Measurements from ENCODE around the gene SUPT3H.

Gene SUPT3H

DNA sequence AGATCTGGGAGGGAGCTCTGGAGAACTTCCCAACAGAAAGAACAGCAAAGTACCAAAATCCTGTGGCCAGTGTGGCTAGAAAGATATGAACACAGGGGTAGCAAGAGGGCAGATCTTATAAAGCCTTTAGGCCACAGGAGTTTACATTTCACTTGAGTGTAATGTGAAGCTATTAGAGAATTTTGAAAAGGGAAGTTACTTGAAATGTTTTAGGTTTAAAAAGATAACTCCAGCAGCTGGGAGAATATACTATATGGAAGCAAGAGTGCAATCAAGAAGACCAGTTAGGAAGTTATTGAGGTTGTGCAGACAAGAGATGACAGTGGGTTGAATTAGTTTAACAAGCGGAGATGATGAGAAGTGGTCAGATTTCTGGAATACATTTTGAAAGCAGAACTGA is 7.9 kb downstream of the SUPT3H start:
- no peak overlapping the region for H3K27ac ChIP-seq
- no peak for DNase-seq
- no peaks in the 10 kb centered on the region for H3K27me3 ChIP-seq (ENCODE audit: insufficient read depth, low read depth, severe bottlenecking)
- no peak overlapping the region for H3K4me3 ChIP-seq (ENCODE audit: low read depth, low read length)
- TF ChIP-seq, protein P1, sequence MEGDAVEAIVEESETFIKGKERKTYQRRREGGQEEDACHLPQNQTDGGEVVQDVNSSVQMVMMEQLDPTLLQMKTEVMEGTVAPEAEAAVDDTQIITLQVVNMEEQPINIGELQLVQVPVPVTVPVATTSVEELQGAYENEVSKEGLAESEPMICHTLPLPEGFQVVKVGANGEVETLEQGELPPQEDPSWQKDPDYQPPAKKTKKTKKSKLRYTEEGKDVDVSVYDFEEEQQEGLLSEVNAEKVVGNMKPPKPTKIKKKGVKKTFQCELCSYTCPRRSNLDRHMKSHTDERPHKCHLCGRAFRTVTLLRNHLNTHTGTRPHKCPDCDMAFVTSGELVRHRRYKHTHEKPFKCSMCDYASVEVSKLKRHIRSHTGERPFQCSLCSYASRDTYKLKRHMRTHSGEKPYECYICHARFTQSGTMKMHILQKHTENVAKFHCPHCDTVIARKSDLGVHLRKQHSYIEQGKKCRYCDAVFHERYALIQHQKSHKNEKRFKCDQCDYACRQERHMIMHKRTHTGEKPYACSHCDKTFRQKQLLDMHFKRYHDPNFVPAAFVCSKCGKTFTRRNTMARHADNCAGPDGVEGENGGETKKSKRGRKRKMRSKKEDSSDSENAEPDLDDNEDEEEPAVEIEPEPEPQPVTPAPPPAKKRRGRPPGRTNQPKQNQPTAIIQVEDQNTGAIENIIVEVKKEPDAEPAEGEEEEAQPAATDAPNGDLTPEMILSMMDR (IDR thresholded peaks at IDR 0.05; ENCODE audit: low read depth, low read length), result no peak
- H3K9me3 ChIP-seq (ENCODE audit: severe bottlenecking), result no peaks in the 10 kb centered on the region
- no peaks in the 10 kb centered on the region; the same call in 1 of the 2 replicates for H3K36me3 ChIP-seq

DNA sequence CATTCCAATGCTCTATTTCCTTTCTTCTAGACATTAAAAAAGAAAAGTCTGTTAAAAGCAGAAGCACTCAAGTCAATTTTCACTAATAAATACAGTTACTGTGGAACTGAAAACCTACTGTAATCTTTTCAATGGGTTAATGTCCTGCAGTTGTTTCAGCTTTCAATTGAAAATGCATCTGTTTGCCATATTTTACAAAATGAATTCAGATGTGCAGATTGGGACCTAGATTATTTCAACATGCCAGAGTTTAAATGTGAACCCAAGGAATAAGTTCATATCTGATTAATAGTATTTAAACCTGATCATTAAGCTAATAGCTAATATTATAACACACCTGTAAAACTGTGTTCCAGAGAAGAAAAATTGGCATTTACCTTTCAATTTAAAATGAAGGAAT is 9.7 kb downstream of the SUPT3H start:
- Histone ChIP-seq H3K9me3 (ENCODE audit: severe bottlenecking) (no peaks in the 10 kb centered on the region), H3K4me3 (ENCODE audit: low read depth, low read length) (no peak overlapping the region)

DNA sequence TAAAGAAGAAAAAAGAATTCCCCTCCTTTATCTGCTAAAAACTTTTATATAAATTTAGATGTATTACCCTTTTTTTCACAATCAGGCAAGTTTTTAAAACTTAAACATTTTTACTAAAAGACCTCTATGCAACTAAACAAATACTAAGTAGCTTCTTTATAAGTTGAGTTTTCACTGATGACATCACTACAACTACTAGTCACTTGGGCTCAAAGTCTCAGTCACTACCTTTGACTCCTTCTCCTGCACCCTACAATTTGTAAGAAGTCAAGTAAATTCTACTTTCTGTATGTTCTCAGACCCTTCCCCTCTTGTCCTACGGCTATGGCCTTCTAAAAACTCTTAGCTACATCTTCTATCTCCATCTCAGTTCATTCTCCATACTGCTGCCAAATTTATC is 11.2 kb downstream of the SUPT3H start:
- no peak for DNase-seq
- H3K27ac ChIP-seq, result no peak overlapping the region
- no peaks in the 10 kb centered on the region; the same call in 1 of the 2 replicates for H3K36me3 ChIP-seq
- no peaks in the 10 kb centered on the region for H3K27me3 ChIP-seq (ENCODE audit: insufficient read depth, low read depth, severe bottlenecking)
- no peaks in the 10 kb centered on the region for H3K9me3 ChIP-seq (ENCODE audit: severe bottlenecking)
- TF ChIP-seq, protein P1 (IDR thresholded peaks at IDR 0.05; ENCODE audit: low read depth, low read length), result no peak
- H3K4me3 ChIP-seq (ENCODE audit: low read depth, low read length), result no peak overlapping the region

More for the DNA sequence above, 9.7 kb downstream of the SUPT3H start:
- no peaks in the 10 kb centered on the region; the same call in 1 of the 2 replicates for H3K36me3 ChIP-seq
- TF ChIP-seq, protein P1 (IDR thresholded peaks at IDR 0.05; ENCODE audit: low read depth, low read length), result no peak
- no peak for DNase-seq
- H3K27ac ChIP-seq, result no peak overlapping the region
- H3K27me3 ChIP-seq (ENCODE audit: insufficient read depth, low read depth, severe bottlenecking), result no peaks in the 10 kb centered on the region

DNA sequence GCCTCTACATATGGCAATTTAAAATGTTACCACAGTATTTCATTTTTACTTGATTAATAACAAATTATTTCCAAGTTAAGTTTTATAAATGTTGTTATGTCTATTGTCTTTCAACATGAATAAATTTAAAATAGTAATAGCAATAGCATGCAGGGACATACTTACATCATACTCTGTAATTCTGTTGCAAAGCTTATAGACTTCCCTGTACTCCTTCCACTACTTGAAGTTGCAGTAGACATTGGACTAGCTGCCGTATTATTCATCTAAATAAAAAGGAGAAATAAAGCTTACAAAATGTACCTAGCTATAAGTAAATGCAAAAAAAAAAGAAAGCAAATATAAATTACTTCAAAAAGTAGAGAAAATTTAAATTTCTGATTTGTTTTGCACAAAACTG is 12.7 kb downstream of the SUPT3H start:
- no peak overlapping the region for H3K27ac ChIP-seq
- H3K27me3 ChIP-seq (ENCODE audit: insufficient read depth, low read depth, severe bottlenecking), result no peaks in the 10 kb centered on the region
- H3K4me3 ChIP-seq (ENCODE audit: low read depth, low read length), result no peak overlapping the region
- H3K9me3 ChIP-seq (ENCODE audit: severe bottlenecking), result no peaks in the 10 kb centered on the region
- no peaks in the 10 kb centered on the region; the same call in 1 of the 2 replicates for H3K36me3 ChIP-seq
- DNase-seq, result no peak
- TF ChIP-seq, protein P1 (IDR thresholded peaks at IDR 0.05; ENCODE audit: low read depth, low read length), result no peak

DNA sequence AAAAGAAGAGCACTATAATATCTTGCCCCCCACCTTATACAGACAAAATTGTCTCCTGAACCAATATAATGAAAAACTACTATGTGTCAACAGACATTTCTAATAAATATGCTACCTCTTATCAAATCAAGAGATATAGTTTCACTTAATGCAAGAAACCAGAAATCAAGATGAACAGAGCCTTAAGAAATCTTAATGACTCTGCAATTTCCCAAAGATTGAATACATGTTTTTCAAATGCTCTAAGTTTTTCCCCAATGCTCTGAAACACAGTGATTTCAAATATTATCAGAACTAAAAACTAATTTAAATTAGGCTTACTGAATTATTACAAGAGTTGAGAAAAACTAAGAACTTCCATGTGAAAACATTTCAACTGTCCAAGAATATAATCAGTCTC is 13.3 kb downstream of the SUPT3H start:
- no peaks in the 10 kb centered on the region for H3K9me3 ChIP-seq (ENCODE audit: severe bottlenecking)
- no peak for DNase-seq
- TF ChIP-seq, protein P1 (IDR thresholded peaks at IDR 0.05; ENCODE audit: low read depth, low read length), result no peak
- H3K4me3 ChIP-seq (ENCODE audit: low read depth, low read length), result no peak overlapping the region
- no peaks in the 10 kb centered on the region for H3K36me3 ChIP-seq
- no peak overlapping the region for H3K27ac ChIP-seq
- H3K27me3 ChIP-seq (ENCODE audit: insufficient read depth, low read depth, severe bottlenecking), result no peaks in the 10 kb centered on the region

DNA sequence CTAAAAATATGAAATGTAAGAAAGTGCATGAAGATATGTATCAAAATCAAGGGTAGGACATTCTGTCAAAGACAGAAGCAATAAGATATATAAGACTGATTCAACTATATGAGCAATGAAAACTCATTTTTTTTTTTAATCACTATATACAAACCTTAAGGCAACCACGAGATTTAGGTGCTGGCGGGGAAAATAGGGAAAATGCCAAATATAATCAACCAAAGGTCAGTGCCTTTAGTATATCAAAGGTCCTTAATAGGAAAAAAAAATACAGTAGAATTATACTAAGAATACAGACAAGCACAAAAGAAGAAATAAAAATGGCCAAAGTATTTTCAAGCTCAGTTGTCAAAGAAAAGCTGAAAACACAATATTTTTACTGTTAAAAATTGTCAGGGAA is 24.1 kb downstream of the SUPT3H start:
- H3K9me3 ChIP-seq (ENCODE audit: severe bottlenecking), result no peaks in the 10 kb centered on the region
- no peak overlapping the region for H3K27ac ChIP-seq
- H3K4me3 ChIP-seq (ENCODE audit: low read depth, low read length), result no peak overlapping the region
- no peaks in the 10 kb centered on the region for H3K36me3 ChIP-seq
- TF ChIP-seq, protein P1 (IDR thresholded peaks at IDR 0.05; ENCODE audit: low read depth, low read length), result no peak
- H3K27me3 ChIP-seq (ENCODE audit: insufficient read depth, low read depth, severe bottlenecking), result no peaks in the 10 kb centered on the region
- DNase-seq, result no peak

Measured in WERI-Rb-1 (cell line).